ENCODE results near the gene SNX13.

Gene SNX13

DNA sequence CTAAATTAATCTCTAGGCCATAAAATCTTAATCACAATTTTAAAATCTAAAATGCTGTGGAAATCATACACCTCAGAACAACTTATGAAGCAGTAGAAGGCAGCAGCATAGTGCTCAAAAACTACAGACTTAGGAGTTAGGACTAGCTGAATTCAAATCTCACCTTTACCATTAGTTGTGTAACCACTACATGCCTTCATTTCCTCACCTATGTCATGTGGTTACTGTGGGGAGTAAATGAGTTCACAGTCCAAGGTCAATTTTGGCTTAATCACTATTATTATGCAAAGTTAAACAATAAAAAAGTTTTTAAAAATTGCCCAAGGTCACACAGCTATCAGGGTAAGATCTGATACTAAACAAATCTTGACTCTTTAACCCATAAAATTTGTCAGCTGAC lies 37.0 kb downstream of the SNX13 start:
- no peak for DNase-seq (ENCODE audit: low read depth)
- TF ChIP-seq, protein P1, sequence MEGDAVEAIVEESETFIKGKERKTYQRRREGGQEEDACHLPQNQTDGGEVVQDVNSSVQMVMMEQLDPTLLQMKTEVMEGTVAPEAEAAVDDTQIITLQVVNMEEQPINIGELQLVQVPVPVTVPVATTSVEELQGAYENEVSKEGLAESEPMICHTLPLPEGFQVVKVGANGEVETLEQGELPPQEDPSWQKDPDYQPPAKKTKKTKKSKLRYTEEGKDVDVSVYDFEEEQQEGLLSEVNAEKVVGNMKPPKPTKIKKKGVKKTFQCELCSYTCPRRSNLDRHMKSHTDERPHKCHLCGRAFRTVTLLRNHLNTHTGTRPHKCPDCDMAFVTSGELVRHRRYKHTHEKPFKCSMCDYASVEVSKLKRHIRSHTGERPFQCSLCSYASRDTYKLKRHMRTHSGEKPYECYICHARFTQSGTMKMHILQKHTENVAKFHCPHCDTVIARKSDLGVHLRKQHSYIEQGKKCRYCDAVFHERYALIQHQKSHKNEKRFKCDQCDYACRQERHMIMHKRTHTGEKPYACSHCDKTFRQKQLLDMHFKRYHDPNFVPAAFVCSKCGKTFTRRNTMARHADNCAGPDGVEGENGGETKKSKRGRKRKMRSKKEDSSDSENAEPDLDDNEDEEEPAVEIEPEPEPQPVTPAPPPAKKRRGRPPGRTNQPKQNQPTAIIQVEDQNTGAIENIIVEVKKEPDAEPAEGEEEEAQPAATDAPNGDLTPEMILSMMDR (IDR thresholded peaks at IDR 0.05; ENCODE audit: insufficient read depth, low read depth, low read length, missing control alignments) = no peak
- no peak overlapping the region for H3K4me3 ChIP-seq (ENCODE audit: low read depth, low read length)

DNA sequence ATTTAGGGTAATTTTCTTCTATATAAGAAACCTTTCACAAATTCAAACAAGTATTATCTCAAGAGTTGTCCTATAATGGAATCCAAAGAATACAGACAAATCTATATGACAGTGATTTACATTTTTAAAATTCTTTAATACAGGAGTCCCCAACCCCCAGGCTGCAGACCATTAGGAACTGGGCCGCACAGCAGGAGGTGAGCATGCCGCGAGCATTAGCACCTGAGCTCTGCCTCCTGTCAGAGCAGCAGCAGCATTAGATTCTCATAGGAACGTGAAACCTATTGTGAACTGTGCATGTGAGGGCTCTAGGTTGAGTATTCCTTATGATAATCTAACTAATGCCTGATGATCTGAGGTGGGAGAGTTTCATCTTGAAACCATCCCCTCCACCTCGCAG lies 37.7 kb downstream of the SNX13 start:
- TF ChIP-seq, protein P1 (IDR thresholded peaks at IDR 0.05; ENCODE audit: insufficient read depth, low read depth, low read length, missing control alignments) = no peak
- DNase-seq (ENCODE audit: low read depth) = no peak

DNA sequence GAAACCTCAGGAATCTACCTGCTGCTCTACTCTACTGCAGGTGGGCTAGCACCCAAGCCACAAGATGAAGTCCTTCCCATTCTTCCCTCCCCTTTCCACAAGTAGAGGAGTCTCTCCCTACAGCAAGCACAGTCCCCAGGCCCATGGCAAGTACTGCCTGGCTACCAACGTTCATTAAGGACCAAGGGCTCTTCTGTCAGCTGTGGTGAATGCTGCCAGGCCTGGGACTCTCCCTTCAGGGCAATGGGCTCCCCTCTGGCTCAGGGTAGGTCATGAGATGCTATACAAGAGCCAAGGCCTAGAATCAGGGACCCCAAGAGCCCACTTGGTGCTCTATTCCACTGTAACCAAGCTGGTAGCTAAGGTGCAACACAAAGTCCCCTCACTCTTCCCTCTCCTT lies 39.8 kb downstream of the SNX13 start:
- TF ChIP-seq, protein P1 (IDR thresholded peaks at IDR 0.05; ENCODE audit: insufficient read depth, low read depth, low read length, missing control alignments) = no peak
- no peak for DNase-seq (ENCODE audit: low read depth)
- H3K4me3 ChIP-seq (ENCODE audit: low read depth, low read length) = no peak overlapping the region

More for the DNA sequence above, 37.7 kb downstream of the SNX13 start:
- no peak overlapping the region for H3K4me3 ChIP-seq (ENCODE audit: low read depth, low read length)

DNA sequence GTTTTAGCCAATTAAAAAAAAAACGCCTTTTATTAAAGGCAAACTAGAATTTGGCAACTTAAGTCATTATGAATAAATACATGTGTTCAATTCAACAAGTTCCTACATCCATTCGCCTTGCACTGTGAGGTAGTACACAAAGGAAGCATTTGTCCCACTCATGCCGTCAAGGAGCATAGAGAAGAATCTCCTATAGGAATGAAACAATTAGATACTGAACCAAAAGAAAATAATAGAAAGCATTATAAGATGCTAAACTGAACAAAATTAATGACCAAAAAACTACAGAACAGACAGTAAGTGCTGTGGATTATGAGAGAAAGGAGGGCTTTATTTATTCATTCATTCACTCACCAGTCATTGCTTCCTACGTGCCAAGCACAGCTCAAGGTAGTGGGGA lies 42.2 kb downstream of the SNX13 start:
- DNase-seq (ENCODE audit: low read depth) = no peak
- H3K4me3 ChIP-seq (ENCODE audit: low read depth, low read length) = no peak overlapping the region
- TF ChIP-seq, protein P1 (IDR thresholded peaks at IDR 0.05; ENCODE audit: insufficient read depth, low read depth, low read length, missing control alignments) = no peak

DNA sequence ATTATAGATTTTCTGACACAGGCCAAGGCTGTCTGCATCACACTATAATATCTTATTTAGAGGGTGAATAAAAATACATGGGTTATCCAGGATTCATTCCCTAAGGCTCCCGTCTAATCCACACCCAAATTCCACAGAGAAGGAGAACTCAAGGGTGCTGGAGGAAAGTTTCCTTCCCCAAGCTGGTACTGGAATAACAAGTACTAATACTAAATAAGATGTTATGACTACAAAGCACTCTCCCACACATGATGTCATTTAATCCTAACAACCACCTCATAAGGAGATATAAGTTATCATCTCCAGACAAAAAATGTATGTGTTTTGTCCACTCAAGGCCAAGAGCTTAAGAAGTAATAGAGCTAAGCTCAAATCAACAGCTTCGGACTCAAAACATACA lies 53.0 kb downstream of the SNX13 start:
- no peak for DNase-seq (ENCODE audit: low read depth)
- H3K4me3 ChIP-seq (ENCODE audit: low read depth, low read length) = no peak overlapping the region
- TF ChIP-seq, protein P1 (IDR thresholded peaks at IDR 0.05; ENCODE audit: insufficient read depth, low read depth, low read length, missing control alignments) = no peak

DNA sequence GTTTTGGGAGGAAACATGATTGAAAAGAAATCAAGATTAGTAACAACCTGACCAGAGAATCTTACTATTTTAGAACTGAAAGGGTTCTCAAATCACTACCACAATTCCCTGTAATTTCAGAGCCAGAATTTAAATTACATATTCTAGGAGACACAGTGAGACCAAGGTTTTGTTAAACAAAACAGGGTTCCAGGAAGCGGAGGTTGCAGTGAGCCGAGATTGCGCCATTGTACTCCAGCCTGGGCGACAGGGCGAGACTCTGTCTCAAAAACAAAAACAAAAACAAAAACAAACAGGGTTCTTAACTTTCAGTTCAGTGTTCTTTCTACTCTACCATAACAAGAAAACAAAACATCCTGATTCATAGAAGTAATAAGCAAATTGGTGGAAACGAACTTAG lies 57.6 kb downstream of the SNX13 start:
- H3K4me3 ChIP-seq (ENCODE audit: low read depth, low read length) = no peak overlapping the region
- TF ChIP-seq, protein P1 (IDR thresholded peaks at IDR 0.05; ENCODE audit: insufficient read depth, low read depth, low read length, missing control alignments) = no peak
- DNase-seq (ENCODE audit: low read depth) = no peak

DNA sequence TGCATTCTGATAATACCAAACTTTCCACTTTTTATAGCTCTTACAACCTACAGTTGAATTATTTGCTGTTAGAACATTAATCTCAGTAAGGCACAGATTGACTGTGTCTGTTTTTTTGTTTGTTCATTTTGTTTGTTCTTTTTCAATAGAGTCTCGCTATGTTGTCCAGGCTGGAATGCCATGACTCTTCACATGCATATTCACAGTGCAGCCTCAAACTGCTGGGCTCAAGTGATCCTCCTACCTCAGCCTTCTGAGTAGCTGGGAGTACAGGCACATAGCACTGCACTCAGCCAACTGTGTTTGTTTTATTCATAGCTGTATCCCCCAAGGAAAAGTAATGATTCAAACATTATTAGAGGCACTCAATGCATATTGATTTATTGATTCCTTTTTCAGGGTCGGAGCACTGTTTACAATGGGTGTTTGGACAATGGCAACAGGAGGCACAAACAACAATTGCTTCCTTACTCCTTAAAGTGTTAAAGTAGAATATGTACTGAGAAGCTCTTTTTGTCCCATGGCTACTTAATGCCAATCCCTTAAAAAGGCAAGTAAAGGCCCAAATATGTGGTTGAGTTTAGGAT lies 61.1 kb downstream of the SNX13 start:
- no peak for DNase-seq (ENCODE audit: low read depth)
- TF ChIP-seq, protein P1 (IDR thresholded peaks at IDR 0.05; ENCODE audit: insufficient read depth, low read depth, low read length, missing control alignments) = no peak
- no peak overlapping the region for H3K4me3 ChIP-seq (ENCODE audit: low read depth, low read length)

Data from GM12865 (cell line).